ENCODE results near the gene NBAS.
A peak's percentile ranks its signal among the peaks of the same experiment; 100 is the strongest.

Gene NBAS

GRCh38 chr2:15159206-15159605, 401.9 kb downstream of the NBAS start:
- H3K36me3 Mint-ChIP-seq (ENCODE audit: low read depth) = no peaks in the 10 kb centered on the region
- H3K27me3 Mint-ChIP-seq (ENCODE audit: low read depth) = peaks cover 27% of the 10 kb centered on the region
- no peak for DNase-seq (ENCODE audit: low spot score)
- H3K4me1 Mint-ChIP-seq (ENCODE audit: low read depth) = peaks cover 1% of the 10 kb centered on the region
- no peak overlapping the region for H3K27ac Mint-ChIP-seq
- H3K9me3 Mint-ChIP-seq = no peaks in the 10 kb centered on the region
- no peak overlapping the region for H3K4me3 Mint-ChIP-seq

- DNase-seq (ENCODE audit: low spot score) = no peak
These were observed 402.6 kb downstream of the NBAS start for GRCh38 chr2:15158532-15158931.

GRCh38 chr2:15158100-15158499, 403.0 kb downstream of the NBAS start:
- Mint-ChIP-seq H3K4me1 (ENCODE audit: low read depth) (peaks cover 1% of the 10 kb centered on the region), H3K36me3 (ENCODE audit: low read depth) (no peaks in the 10 kb centered on the region), H3K9me3 (no peaks in the 10 kb centered on the region), H3K27me3 (ENCODE audit: low read depth) (peaks cover 27% of the 10 kb centered on the region), H3K4me3 (no peak overlapping the region), H3K27ac (no peak overlapping the region)
- no peak for DNase-seq (ENCODE audit: low spot score)

More at GRCh38 chr2:15158532-15158931, 402.6 kb downstream of the NBAS start:
- Mint-ChIP-seq H3K9me3 (no peaks in the 10 kb centered on the region), H3K27me3 (ENCODE audit: low read depth) (peaks cover 27% of the 10 kb centered on the region), H3K36me3 (ENCODE audit: low read depth) (no peaks in the 10 kb centered on the region), H3K4me3 (no peak overlapping the region), H3K27ac (no peak overlapping the region), H3K4me1 (ENCODE audit: low read depth) (peaks cover 1% of the 10 kb centered on the region)

- no peaks in the 10 kb centered on the region for H3K9me3 Mint-ChIP-seq
- no peak for DNase-seq (ENCODE audit: low spot score)
- H3K36me3 Mint-ChIP-seq (ENCODE audit: low read depth) = no peaks in the 10 kb centered on the region
- peaks cover 13% of the 10 kb centered on the region for H3K27me3 Mint-ChIP-seq (ENCODE audit: low read depth)
- no peak overlapping the region for H3K27ac Mint-ChIP-seq
- no peak overlapping the region for H3K4me3 Mint-ChIP-seq
- peaks cover 1% of the 10 kb centered on the region for H3K4me1 Mint-ChIP-seq (ENCODE audit: low read depth)
These were observed 405.1 kb downstream of the NBAS start for GRCh38 chr2:15155959-15156574.

- Mint-ChIP-seq H3K4me3 (no peak overlapping the region), H3K27ac (no peak overlapping the region), H3K4me1 (ENCODE audit: low read depth) (peaks cover 1% of the 10 kb centered on the region), H3K27me3 (ENCODE audit: low read depth) (peaks cover 7% of the 10 kb centered on the region), H3K9me3 (no peaks in the 10 kb centered on the region), H3K36me3 (ENCODE audit: low read depth) (no peaks in the 10 kb centered on the region)
- no peak for DNase-seq (ENCODE audit: low spot score)
These were observed 406.8 kb downstream of the NBAS start for GRCh38 chr2:15154297-15154696.

GRCh38 chr2:15152382-15152781, 408.8 kb downstream of the NBAS start:
- Mint-ChIP-seq H3K27ac (no peak overlapping the region), H3K9me3 (no peaks in the 10 kb centered on the region), H3K27me3 (ENCODE audit: low read depth) (peaks cover 11% of the 10 kb centered on the region), H3K4me3 (no peak overlapping the region), H3K36me3 (ENCODE audit: low read depth) (no peaks in the 10 kb centered on the region), H3K4me1 (ENCODE audit: low read depth) (peaks cover 1% of the 10 kb centered on the region)
- no peak for DNase-seq (ENCODE audit: low spot score)

GRCh38 chr2:15149063-15149462, 412.1 kb downstream of the NBAS start:
- DNase-seq (ENCODE audit: low spot score) = no peak
- no peaks in the 10 kb centered on the region for H3K36me3 Mint-ChIP-seq (ENCODE audit: low read depth)
- H3K4me3 Mint-ChIP-seq = no peak overlapping the region
- H3K27me3 Mint-ChIP-seq (ENCODE audit: low read depth) = peaks cover 4% of the 10 kb centered on the region
- H3K27ac Mint-ChIP-seq = no peak overlapping the region
- no peaks in the 10 kb centered on the region for H3K9me3 Mint-ChIP-seq
- no peaks in the 10 kb centered on the region for H3K4me1 Mint-ChIP-seq (ENCODE audit: low read depth)

GRCh38 chr2:15147591-15147990, 413.5 kb downstream of the NBAS start:
- Mint-ChIP-seq H3K36me3 (ENCODE audit: low read depth) (no peaks in the 10 kb centered on the region), H3K9me3 (no peaks in the 10 kb centered on the region), H3K27ac (no peak overlapping the region), H3K4me1 (ENCODE audit: low read depth) (peaks cover 4% of the 10 kb centered on the region), H3K4me3 (no peak overlapping the region), H3K27me3 (ENCODE audit: low read depth) (peaks cover 4% of the 10 kb centered on the region)
- DNase-seq (ENCODE audit: low spot score) = no peak

GRCh38 chr2:15146960-15147359, 414.2 kb downstream of the NBAS start:
- no peak overlapping the region for H3K4me3 Mint-ChIP-seq
- DNase-seq (ENCODE audit: low spot score) = no peak
- H3K27me3 Mint-ChIP-seq (ENCODE audit: low read depth) = peaks cover 4% of the 10 kb centered on the region
- H3K36me3 Mint-ChIP-seq (ENCODE audit: low read depth) = no peaks in the 10 kb centered on the region
- H3K27ac Mint-ChIP-seq = no peak overlapping the region
- H3K4me1 Mint-ChIP-seq (ENCODE audit: low read depth) = peaks cover 11% of the 10 kb centered on the region
- peaks cover 3% of the 10 kb centered on the region for H3K9me3 Mint-ChIP-seq

- peaks cover 20% of the 10 kb centered on the region for H3K4me1 Mint-ChIP-seq (ENCODE audit: low read depth)
- H3K9me3 Mint-ChIP-seq = peaks cover 10% of the 10 kb centered on the region
- no peak overlapping the region for H3K4me3 Mint-ChIP-seq
- no peak overlapping the region for H3K27ac Mint-ChIP-seq
- peaks cover 4% of the 10 kb centered on the region for H3K27me3 Mint-ChIP-seq (ENCODE audit: low read depth)
- DNase-seq (ENCODE audit: low spot score) = no peak
- H3K36me3 Mint-ChIP-seq (ENCODE audit: low read depth) = no peaks in the 10 kb centered on the region
These were observed 415.2 kb downstream of the NBAS start for GRCh38 chr2:15145919-15146318.

- peaks cover 4% of the 10 kb centered on the region for H3K27me3 Mint-ChIP-seq (ENCODE audit: low read depth)
- no peak overlapping the region for H3K4me3 Mint-ChIP-seq
- H3K36me3 Mint-ChIP-seq (ENCODE audit: low read depth) = no peaks in the 10 kb centered on the region
- H3K27ac Mint-ChIP-seq = no peak overlapping the region
- peaks cover 10% of the 10 kb centered on the region for H3K9me3 Mint-ChIP-seq
- DNase-seq (ENCODE audit: low spot score) = no peak
- H3K4me1 Mint-ChIP-seq (ENCODE audit: low read depth) = peaks cover 21% of the 10 kb centered on the region
These were observed 415.9 kb downstream of the NBAS start for GRCh38 chr2:15145046-15145817.

- Mint-ChIP-seq H3K4me3 (peak overlapping the region; percentile 45), H3K36me3 (ENCODE audit: low read depth) (no peaks in the 10 kb centered on the region), H3K27ac (peak overlapping the region; percentile 87), H3K4me1 (ENCODE audit: low read depth) (peaks cover 21% of the 10 kb centered on the region), H3K9me3 (peaks cover 10% of the 10 kb centered on the region), H3K27me3 (ENCODE audit: low read depth) (no peaks in the 10 kb centered on the region)
- peak; percentile 83 for DNase-seq (ENCODE audit: low spot score)
These were observed 419.0 kb downstream of the NBAS start for GRCh38 chr2:15142069-15142689.

- DNase-seq (ENCODE audit: low spot score) = no peak
These were observed 419.9 kb downstream of the NBAS start for GRCh38 chr2:15141211-15141610.

GRCh38 chr2:15136639-15137038, 424.5 kb downstream of the NBAS start:
- Mint-ChIP-seq H3K36me3 (ENCODE audit: low read depth) (no peaks in the 10 kb centered on the region), H3K27me3 (ENCODE audit: low read depth) (no peaks in the 10 kb centered on the region), H3K4me1 (ENCODE audit: low read depth) (peaks cover 8% of the 10 kb centered on the region), H3K9me3 (peaks cover 4% of the 10 kb centered on the region), H3K27ac (no peak overlapping the region), H3K4me3 (no peak overlapping the region)
- no peak for DNase-seq (ENCODE audit: low spot score)

More at GRCh38 chr2:15141211-15141610, 419.9 kb downstream of the NBAS start:
- no peak overlapping the region for H3K4me3 Mint-ChIP-seq
- peaks cover 10% of the 10 kb centered on the region for H3K9me3 Mint-ChIP-seq
- H3K36me3 Mint-ChIP-seq (ENCODE audit: low read depth) = no peaks in the 10 kb centered on the region
- peaks cover 21% of the 10 kb centered on the region for H3K4me1 Mint-ChIP-seq (ENCODE audit: low read depth)
- no peak overlapping the region for H3K27ac Mint-ChIP-seq
- no peaks in the 10 kb centered on the region for H3K27me3 Mint-ChIP-seq (ENCODE audit: low read depth)

Data from T-helper 2 cell treated with Interferon-gamma antibody and Interleukin-4, amounts not matched to agents 5 μg/mL and 100 μg/mL, for 36 hours (primary cell).